Left lung (tissue), 10 donors: ENCODE measurements around the gene SLCO3A1. TPM values are rescaled to one million over a fixed set of nuclear protein-coding genes. Genes with fewer than 3 reads are reported as not detected.
A peak's percentile ranks its signal among the peaks of the same experiment; 100 is the strongest.

Experiments
- ATAC-seq: fragments of 200-7000 bp; cut with Tn5 transposase; one replicate; pipeline ENCODE4 v1.9.1; 2020; ENCODE audit warnings: moderate library complexity
- DNase-seq, 4 donors: peaks; one replicate each; pipeline ENCODE4 v3.0.0-alpha.2; 2013 to 2020
- H3K27ac ChIP-seq, 2 donors: fragments of 200-600 bp; sonication (generic) in 1 of 2; one replicate each; pipeline versions ENCODE4 v1.5.0 to v1.8.0; 2020 to 2021
- H3K27me3 ChIP-seq, 2 donors: fragments of 200-600 bp; sonication (generic) in 1 of 2; one replicate each; pipeline versions ENCODE4 v1.5.0 to v1.8.0; 2020 to 2021
- H3K36me3 ChIP-seq, 2 donors: fragments of 200-600 bp; sonication (generic) in 1 of 2; one replicate each; pipeline versions ENCODE4 v1.5.0 to v1.8.0; 2020 to 2021
- H3K4me1 ChIP-seq, 2 donors: fragments of 200-600 bp; one replicate each; pipeline ENCODE4 v1.8.0; 2021
- H3K4me3 ChIP-seq, 2 donors: fragments of 200-600 bp; sonication (generic) in 1 of 2; one replicate each; pipeline versions ENCODE4 v1.5.0 to v1.8.0; 2020 to 2021; ENCODE audit warnings: mild to moderate bottlenecking in 1 of 2
- H3K9me3 ChIP-seq, 2 donors: fragments of 200-600 bp; sonication (generic) in 1 of 2; one replicate each; pipeline versions ENCODE4 v1.5.0 to v1.8.0; 2020 to 2021
- intact Hi-C, 2 donors: fragments of 100-400 bp; cut with DNase I; formaldehyde crosslinking; loops; one replicate each; pipeline versions ENCODE4 v1.11.2 to v1.14.2; 2022
- polyA plus RNA-seq, 6 donors: library from polyadenylated mRNA; unstranded; fragments of 120-200 nt; gene quantifications; one replicate each; pipeline ENCODE4 v1.2.1, GENCODE V29; 2013; ENCODE audit not compliant: insufficient read length in 6 of 6
- total RNA-seq, 2 donors: library from RNA; stranded (reverse); fragmentation: NEBNext Ultra II Directional; extraction: Animal tissue kit (Norgen Biotek cat#: 25700); gene quantifications; one replicate each; pipeline ENCODE4 v1.2.1, GENCODE V29; 2021
- TF ChIP-seq, protein P1 (sequence below), 2 donors: fragments of 200-600 bp; sonication (generic) in 1 of 2; IDR thresholded peaks; one replicate each; pipeline versions ENCODE4 v1.5.0 to v1.8.0; 2021; ENCODE audit warnings: antibody characterized with exemption in 2 of 2
- donor health status: DM: no; HTN: yes; CAD: no.
- donor health status: DM: no; HTN: no; CAD: no.

Gene SLCO3A1
- total and polyA plus RNA-seq, 8 donors: 7.7 to 49.0 (median 11.9) TPM

DNA sequence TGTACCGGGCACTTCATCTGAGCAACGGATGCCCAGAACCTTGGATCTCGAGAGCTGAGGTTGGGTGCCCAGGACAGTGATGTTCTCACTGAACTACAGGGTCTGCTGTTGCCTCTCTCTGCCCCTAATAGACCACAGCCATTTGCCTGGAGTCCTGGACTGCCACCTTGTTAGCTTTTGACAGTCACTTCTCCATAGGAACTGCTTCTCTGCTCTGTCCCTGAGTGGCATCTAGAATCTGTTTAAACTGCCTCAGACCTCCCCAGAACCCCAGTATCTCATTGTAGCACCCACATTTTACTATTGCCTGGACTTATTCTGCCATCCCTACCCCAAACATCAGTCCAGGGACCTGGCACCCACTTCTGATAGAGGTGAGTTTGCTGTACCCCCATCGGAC is 194.4 kb downstream of the SLCO3A1 start:
- intact Hi-C loops: no loop called here

DNA sequence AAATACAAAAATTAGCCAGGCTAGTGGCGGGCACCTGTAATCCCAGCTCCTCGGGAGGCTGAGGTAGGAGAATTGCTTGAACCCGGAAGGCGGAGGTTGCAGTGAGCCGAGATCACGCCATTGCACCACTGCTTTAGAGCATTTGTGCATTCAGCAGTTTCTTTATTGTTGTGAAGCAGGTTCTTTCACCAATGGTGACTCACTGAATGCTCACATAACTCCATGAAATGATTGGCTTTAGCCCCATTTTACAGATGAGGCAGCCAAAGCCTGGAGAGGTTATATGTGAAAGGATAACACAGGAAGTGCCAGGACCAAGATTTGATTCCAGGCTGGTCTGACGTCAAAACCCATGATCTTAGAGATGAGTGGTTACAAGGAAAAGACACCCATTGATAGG is 195.2 kb downstream of the SLCO3A1 start:
- intact Hi-C loops: no loop called here
- H3K27ac ChIP-seq: no peak overlapping the region
- no peaks in the 10 kb centered on the region for H3K27me3 ChIP-seq
- ATAC-seq: no peak
- H3K4me1 ChIP-seq: peaks cover 7 to 18% of the 10 kb centered on the region in 2 donors
- no peaks in the 10 kb centered on the region for H3K9me3 ChIP-seq
- DNase-seq: no peak
- H3K36me3 ChIP-seq: no peaks in the 10 kb centered on the region
- TF ChIP-seq, protein P1, sequence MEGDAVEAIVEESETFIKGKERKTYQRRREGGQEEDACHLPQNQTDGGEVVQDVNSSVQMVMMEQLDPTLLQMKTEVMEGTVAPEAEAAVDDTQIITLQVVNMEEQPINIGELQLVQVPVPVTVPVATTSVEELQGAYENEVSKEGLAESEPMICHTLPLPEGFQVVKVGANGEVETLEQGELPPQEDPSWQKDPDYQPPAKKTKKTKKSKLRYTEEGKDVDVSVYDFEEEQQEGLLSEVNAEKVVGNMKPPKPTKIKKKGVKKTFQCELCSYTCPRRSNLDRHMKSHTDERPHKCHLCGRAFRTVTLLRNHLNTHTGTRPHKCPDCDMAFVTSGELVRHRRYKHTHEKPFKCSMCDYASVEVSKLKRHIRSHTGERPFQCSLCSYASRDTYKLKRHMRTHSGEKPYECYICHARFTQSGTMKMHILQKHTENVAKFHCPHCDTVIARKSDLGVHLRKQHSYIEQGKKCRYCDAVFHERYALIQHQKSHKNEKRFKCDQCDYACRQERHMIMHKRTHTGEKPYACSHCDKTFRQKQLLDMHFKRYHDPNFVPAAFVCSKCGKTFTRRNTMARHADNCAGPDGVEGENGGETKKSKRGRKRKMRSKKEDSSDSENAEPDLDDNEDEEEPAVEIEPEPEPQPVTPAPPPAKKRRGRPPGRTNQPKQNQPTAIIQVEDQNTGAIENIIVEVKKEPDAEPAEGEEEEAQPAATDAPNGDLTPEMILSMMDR (IDR thresholded peaks at IDR 0.05): no peak
- no peak overlapping the region for H3K4me3 ChIP-seq

More for the DNA sequence above, 194.4 kb downstream of the SLCO3A1 start:
- Histone ChIP-seq H3K27ac (no peak overlapping the region), H3K4me3 (no peak overlapping the region), H3K9me3 (no peaks in the 10 kb centered on the region), H3K27me3 (no peaks in the 10 kb centered on the region), H3K36me3 (no peaks in the 10 kb centered on the region), H3K4me1 (peaks cover 7 to 18% of the 10 kb centered on the region in 2 donors)
- ATAC-seq: no peak
- DNase-seq: no peak
- TF ChIP-seq, protein P1 (IDR thresholded peaks at IDR 0.05): no peak

- Histone ChIP-seq H3K27ac (no peak overlapping the region), H3K9me3 (no peaks in the 10 kb centered on the region), H3K27me3 (no peaks in the 10 kb centered on the region), H3K36me3 (no peaks in the 10 kb centered on the region), H3K4me1 (peaks cover 7 to 18% of the 10 kb centered on the region in 2 donors), H3K4me3 (no peak overlapping the region)
- TF ChIP-seq, protein P1 (IDR thresholded peaks at IDR 0.05): no peak
- ATAC-seq (no peak), DNase-seq (peak in 2 of 4 donors; percentile 34 to 60)
- intact Hi-C loops: no loop called here
These were observed 195.9 kb downstream of the SLCO3A1 start for GRCh38 chr15:92049290-92049989.

DNA sequence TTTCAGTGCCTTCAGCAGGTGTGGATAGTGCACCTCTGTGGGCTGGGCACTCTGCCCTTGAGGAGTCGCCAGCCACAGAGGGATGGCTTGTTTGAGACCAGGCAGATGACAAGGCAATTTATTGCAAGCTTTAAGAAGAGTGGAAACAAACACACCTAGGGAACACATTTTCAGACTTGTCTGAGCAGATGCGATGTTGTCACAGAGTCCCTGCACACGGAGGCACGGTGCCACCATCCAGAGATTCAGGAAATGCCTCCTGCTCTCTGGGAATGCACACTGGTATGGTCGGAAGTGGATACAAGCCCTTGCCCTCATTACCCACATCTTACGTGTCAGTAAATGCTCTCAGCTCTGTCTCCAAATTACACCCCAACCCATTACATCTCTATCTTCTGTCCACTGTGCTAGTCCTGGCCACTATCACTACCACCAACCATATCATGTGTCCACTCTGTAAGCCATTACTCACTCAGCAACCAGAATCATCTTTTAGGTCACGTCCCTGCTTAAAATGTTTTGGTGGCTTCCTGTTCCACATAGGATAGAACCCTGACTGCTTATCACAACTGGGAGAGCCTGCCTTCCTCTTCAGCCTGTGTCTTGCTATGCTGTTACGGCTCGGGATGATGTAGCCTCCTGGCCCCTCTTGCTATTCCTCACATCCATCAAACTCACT is 196.9 kb downstream of the SLCO3A1 start:
- TF ChIP-seq, protein P1 (IDR thresholded peaks at IDR 0.05): no peak
- no peaks in the 10 kb centered on the region for H3K9me3 ChIP-seq
- H3K36me3 ChIP-seq: no peaks in the 10 kb centered on the region
- intact Hi-C loops: no loop called here
- H3K4me3 ChIP-seq: no peak overlapping the region
- H3K4me1 ChIP-seq: peaks cover 7 to 18% of the 10 kb centered on the region in 2 donors
- ATAC-seq (no peak), DNase-seq (no peak)
- H3K27me3 ChIP-seq: no peaks in the 10 kb centered on the region
- H3K27ac ChIP-seq: no peak overlapping the region

DNA sequence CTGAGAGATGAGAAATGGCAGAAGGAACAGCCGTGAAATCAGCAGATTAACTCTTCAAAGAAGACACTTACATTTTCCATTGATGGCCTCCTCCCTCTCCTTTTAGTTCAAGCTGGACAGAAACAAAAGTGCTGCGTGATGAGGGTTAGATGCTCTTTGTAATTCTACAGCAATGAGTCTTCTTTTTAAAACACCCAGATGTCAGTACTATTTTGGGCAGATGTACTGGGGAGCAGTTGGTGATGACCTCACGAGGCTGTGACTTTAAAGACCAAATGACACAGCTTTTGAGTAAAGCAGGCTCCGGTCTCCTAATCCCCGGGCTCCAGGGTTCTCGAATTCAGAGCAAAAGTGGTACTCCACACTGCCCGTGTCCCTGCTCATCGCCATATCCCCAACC is 198.2 kb downstream of the SLCO3A1 start:
- no peaks in the 10 kb centered on the region for H3K27me3 ChIP-seq
- ATAC-seq (no peak), DNase-seq (no peak)
- TF ChIP-seq, protein P1 (IDR thresholded peaks at IDR 0.05): no peak
- H3K4me1 ChIP-seq: peaks cover 7 to 18% of the 10 kb centered on the region in 2 donors
- H3K4me3 ChIP-seq: no peak overlapping the region
- intact Hi-C loops: no loop called here
- no peaks in the 10 kb centered on the region for H3K9me3 ChIP-seq
- H3K36me3 ChIP-seq: no peaks in the 10 kb centered on the region
- no peak overlapping the region for H3K27ac ChIP-seq
